Astrocyte of the cerebellum (primary cell): ENCODE results near the gene ABHD1.
"Not testable (repeated sequence)": the region's sequence is repeated elsewhere in the genome, so short reads cannot be mapped to it uniquely, and the experiment has no call there.

ENCODE experiments used
- DNase-seq: peaks from one replicate; pipeline ENCODE4 v3.0.0-alpha.2; 2011; ENCODE audit warnings: low read depth
- H3K4me3 ChIP-seq: 2 replicates; pipeline ENCODE4 v1.5.1; 2011; ENCODE audit warnings: mild to moderate bottlenecking, low read depth, low read length, moderate library complexity
- in situ Hi-C: cut with HindIII; loops from 2 replicates; pipeline ENCODE4 v1.10.0; 2017; ENCODE audit warnings: low sequenced_read_pairs
- TF ChIP-seq, protein P1 (sequence below): IDR thresholded peaks from 2 replicates; pipeline ENCODE4 v1.5.1; 2012; ENCODE audit warnings: low read length, low read depth, moderate library complexity, mild to moderate bottlenecking; ENCODE audit errors: missing control alignments

The ABHD1 gene

DNA sequence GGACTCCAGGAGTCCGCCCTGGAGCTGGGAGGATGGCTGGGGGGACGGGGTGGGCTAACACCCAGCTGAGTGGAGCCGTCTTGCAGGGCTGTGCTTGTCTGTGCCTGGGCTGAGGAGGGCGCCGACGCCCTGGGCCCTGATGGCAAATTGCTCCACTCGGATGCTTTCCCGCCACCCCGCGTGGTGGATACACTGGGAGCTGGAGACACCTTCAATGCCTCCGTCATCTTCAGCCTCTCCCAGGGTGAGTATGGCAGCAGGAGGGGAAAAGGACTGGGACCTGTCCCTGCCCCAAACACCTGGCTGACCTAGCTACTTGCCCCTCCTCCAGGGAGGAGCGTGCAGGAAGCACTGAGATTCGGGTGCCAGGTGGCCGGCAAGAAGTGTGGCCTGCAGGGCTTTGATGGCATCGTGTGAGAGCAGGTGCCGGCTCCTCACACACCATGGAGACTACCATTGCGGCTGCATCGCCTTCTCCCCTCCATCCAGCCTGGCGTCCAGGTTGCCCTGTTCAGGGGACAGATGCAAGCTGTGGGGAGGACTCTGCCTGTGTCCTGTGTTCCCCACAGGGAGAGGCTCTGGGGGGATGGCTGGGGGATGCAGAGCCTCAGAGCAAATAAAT is 24.2 kb upstream of the ABHD1 start:
- in situ Hi-C loops = no loop called here
- no peak for DNase-seq
- no peak overlapping the region for H3K4me3 ChIP-seq

DNA sequence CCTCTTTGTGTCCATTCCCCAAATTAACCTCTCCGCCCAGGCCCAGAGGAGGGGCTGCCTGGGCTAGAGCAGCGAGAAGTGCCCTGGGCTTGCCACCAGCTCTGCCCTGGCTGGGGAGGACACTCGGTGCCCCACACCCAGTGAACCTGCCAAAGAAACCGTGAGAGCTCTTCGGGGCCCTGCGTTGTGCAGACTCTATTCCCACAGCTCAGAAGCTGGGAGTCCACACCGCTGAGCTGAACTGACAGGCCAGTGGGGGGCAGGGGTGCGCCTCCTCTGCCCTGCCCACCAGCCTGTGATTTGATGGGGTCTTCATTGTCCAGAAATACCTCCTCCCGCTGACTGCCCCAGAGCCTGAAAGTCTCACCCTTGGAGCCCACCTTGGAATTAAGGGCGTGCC is 23.6 kb upstream of the ABHD1 start:
- TF ChIP-seq, protein P1, sequence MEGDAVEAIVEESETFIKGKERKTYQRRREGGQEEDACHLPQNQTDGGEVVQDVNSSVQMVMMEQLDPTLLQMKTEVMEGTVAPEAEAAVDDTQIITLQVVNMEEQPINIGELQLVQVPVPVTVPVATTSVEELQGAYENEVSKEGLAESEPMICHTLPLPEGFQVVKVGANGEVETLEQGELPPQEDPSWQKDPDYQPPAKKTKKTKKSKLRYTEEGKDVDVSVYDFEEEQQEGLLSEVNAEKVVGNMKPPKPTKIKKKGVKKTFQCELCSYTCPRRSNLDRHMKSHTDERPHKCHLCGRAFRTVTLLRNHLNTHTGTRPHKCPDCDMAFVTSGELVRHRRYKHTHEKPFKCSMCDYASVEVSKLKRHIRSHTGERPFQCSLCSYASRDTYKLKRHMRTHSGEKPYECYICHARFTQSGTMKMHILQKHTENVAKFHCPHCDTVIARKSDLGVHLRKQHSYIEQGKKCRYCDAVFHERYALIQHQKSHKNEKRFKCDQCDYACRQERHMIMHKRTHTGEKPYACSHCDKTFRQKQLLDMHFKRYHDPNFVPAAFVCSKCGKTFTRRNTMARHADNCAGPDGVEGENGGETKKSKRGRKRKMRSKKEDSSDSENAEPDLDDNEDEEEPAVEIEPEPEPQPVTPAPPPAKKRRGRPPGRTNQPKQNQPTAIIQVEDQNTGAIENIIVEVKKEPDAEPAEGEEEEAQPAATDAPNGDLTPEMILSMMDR = no peak
- in situ Hi-C loops = no loop called here
- no peak for DNase-seq
- H3K4me3 ChIP-seq = no peak overlapping the region

More for the DNA sequence above, 24.2 kb upstream of the ABHD1 start:
- TF ChIP-seq, protein P1 = no peak

DNA sequence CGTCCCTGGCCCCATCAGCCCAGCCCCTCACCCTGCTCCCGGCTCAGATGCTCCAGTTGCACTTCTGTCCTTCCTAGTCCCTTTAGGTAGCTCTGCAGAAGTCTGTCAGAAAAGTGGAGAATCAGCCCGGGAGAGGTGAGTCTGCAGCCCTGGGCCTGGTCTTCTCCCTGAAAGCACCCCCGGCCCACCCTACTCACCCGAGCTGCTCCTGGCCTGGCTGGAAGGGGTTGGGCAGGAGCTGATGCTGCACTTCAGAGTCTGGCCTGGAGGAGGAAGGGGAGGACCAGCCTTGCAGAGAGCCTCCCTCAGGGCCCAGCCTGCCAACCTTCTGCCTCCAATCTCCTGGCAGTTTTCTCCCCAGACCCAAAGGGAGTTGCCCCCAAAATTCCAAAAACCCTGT is 21.3 kb upstream of the ABHD1 start:
- TF ChIP-seq, protein P1 = no peak
- in situ Hi-C loops = no loop called here
- no peak for DNase-seq

DNA sequence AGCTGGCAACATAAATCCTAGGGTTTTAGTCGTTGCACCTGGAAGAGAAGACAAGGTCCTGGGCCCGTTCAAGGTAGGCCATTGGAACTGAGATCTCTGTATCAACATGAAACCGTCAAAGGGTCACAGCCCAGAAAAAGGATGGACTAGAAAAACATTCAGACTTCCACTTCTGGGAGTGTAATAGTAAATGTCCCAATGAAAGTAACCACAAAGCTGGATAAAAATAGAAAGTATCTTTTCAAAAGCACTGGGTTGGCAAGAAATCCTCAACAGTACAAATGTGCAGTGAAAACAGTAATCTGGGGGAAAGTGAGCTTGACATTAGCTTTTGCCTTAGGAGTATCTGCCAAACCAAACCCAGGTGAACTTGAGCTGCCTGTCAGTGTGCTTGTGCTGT is 17.6 kb upstream of the ABHD1 start:
- TF ChIP-seq, protein P1 = no peak
- in situ Hi-C loops = no loop called here
- H3K4me3 ChIP-seq = no peak overlapping the region
- DNase-seq = no peak

More for the DNA sequence above, 21.3 kb upstream of the ABHD1 start:
- H3K4me3 ChIP-seq = no peak overlapping the region

DNA sequence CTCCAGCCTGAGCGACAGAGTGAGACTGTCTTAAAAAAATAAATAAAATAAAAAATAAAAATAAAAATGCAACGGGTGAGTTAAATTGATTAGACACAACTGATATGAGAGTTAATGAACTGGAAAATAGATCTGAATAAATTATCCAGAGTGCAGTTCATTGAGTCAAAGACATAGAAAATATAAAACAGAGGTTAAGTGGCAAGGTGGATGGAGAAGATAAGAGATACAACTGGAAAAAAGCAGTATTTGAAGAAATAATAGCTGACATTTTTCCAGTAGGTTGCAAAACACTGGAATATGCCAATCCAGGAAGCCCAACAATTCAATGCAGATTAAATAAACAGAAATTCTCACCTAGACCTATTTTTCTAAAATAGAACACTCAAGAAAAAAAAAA is 15.4 kb upstream of the ABHD1 start:
- no peak overlapping the region for H3K4me3 ChIP-seq
- in situ Hi-C loops = no loop called here
- TF ChIP-seq, protein P1 = no peak
- no peak for DNase-seq

DNA sequence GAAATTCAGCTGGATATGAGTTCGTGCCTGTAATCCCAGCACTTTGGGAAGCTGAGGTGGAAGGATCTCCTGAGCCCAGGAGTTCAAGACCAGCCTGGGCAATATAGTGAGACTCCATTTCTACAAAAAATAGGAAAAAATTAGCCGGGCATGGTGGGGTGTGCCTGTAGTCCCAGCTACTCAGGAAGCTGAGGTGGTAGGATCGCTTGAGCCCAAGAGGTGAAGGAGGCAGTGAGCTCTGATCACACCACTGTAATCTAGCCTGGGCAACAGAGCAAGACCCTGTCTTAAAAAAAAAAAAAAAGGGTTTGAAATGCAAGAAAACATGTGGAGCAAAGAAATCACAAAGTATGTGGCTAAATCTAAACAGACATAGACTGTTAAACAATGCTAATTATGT is 14.5 kb upstream of the ABHD1 start:
- TF ChIP-seq, protein P1 = no peak
- in situ Hi-C loops = no loop called here
- no peak for DNase-seq
- no peak overlapping the region for H3K4me3 ChIP-seq

DNA sequence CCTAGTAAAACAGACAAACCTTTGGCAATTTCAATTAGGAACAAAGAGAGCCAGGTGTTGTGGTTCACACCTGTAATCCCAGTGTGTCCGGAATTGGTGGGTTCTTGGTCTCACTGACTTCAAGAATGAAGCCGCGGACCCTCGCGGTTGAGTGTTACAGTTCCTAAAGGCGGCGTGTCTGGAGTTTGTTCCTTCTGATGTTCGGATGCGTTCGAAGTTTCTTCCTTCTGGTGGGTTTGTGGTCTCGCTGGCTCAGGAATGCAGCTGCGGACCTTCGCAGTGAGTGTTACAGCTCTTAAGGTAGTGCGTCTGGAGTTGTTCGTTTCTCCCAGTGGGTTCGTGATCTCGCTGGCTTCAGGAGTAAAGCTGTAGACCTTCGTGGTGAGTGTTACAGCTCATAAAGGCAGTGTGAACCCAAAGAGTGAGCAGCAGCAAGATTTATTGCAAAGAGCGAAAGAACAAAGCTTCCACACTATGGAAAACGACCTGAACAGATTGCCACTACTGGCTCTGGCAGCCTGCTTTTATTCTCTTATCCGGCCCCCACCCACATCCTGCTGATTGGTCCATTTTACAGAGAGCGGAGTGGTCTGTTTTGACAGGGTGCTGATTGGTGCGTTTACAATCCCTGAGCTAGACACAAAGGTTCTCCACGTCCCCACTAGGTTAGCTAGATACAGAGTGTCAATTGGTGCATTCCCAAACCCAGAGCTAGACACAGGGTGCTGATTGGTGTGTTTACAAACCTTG is 12.8 kb upstream of the ABHD1 start:
- DNase-seq, H3K4me3 ChIP-seq: not testable (repeated sequence)
- in situ Hi-C loops = loop anchor here (5.0 to 10.0 kb wide), 2 partner anchors 84 to 137 kb away; no protein-coding TSS in a partner anchor

DNA sequence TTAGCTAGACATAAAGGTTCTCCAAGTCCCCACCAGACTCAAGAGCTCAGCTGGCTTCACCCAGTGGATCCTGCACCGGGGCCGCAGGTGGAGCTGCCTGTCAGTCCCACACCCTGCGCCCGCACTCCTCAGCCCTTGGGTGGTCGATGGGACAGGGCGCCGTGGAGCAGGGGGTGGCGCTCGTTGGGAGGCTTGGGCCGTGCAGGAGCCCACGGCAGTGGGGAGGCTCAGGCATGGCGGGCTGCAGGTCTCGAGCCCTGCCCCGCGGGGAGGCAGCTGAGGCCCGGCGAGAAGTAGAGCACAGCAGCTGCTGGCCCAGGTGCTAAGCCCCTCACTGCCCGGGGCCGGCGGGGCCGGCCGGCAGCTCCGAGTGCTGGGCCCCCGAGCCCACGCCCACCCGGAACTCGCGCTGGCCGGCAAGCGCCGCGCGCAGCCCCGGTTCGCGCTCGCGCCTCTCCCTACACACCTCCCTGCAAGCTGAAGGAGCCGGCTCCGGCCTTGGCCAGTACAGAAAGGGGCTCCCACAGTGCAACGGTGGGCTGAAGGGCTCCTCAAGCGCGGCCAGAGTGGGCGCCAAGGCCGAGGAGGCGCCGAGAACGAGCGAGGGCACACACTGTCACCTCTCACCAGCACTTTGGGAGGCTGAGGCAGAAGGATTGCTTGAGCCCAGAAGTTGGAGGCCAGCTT is 12.1 kb upstream of the ABHD1 start:
- in situ Hi-C loops = loop anchor here (5.0 to 10.0 kb wide), 2 partner anchors 83 to 136 kb away; no protein-coding TSS in a partner anchor
- DNase-seq, H3K4me3 ChIP-seq: not testable (repeated sequence)
